Measurements from ENCODE around the gene TSPEAR.
"Not testable (repeated sequence)": the region's sequence is repeated elsewhere in the genome, so short reads cannot be mapped to it uniquely, and the experiment has no call there.

TSPEAR gene

DNA sequence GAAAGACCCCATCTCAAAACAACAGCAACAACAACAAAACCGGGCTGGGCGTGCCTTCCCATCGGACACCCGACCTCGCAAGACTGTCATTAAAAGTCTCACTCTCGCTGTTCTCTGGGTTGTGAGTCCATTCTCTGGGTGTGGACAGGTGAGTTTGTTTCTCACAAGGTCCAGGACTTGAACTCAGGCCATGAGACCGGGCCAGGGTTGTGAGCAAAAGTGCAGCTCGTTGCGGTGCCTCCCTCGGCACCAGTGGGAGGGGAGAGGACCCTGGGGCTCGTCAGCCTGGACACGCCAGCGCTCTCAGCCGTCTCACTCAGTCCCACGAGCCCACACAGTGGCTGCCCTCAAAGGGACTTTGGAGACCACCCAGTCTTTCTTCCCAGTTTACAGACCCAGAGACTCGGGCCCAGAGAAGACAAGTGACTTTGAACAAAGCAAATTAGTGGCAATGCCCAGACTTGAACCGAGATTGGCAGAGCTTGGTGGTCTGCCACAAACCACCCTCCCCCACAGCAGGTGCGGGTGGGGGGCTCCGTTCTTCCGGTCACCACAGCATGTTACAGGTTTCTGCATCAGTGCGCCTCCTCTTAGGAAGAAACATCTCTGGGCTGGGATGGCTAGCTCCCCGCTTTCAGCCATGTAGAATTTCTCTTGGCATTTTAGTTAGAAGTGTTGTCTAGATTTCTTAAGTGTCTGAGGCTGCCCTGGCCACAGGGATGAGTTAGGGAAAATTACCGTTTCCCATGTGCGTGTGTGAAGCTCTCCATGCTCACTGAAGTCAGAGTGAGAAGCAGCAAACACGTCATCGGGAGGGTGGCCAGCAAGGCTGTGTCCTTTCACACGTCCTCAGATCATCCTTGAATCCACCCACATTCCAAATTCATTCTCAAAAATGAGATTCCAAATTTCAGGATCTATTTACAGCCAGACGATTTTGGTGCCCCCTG is 227.8 kb downstream of the TSPEAR start:
- H3K4me1 ChIP-seq (ENCODE audit: control insufficient read depth, insufficient read depth, low read length) = no peaks in the 10 kb centered on the region
- H3K27ac ChIP-seq (ENCODE audit: insufficient read depth, low read depth, low read length, poor library complexity, severe bottlenecking) = no peak overlapping the region
- no peaks in the 10 kb centered on the region for H3K36me3 ChIP-seq (ENCODE audit: control insufficient read depth, insufficient read depth, low read length)
- H3K4me3 ChIP-seq (ENCODE audit: insufficient read depth, low read depth, low read length) = no peak overlapping the region
- no peaks in the 10 kb centered on the region for H3K27me3 ChIP-seq (ENCODE audit: control insufficient read depth, insufficient read depth, low read length, poor library complexity, severe bottlenecking)
- 92 to 93% methylated on average over 28 of the region's 28 CpGs for WGBS, 2 experiments
- H3K9me3 ChIP-seq (ENCODE audit: control insufficient read depth, low read length) = no peaks in the 10 kb centered on the region

GRCh38 chr21:44482581-44483287 is 228.6 kb downstream of the TSPEAR start:
- Histone ChIP-seq H3K27me3 (ENCODE audit: control insufficient read depth, insufficient read depth, low read length, poor library complexity, severe bottlenecking) (no peaks in the 10 kb centered on the region), H3K4me3 (ENCODE audit: insufficient read depth, low read depth, low read length) (no peak overlapping the region), H3K36me3 (ENCODE audit: control insufficient read depth, insufficient read depth, low read length) (no peaks in the 10 kb centered on the region), H3K27ac (ENCODE audit: insufficient read depth, low read depth, low read length, poor library complexity, severe bottlenecking) (no peak overlapping the region), H3K9me3 (ENCODE audit: control insufficient read depth, low read length) (no peaks in the 10 kb centered on the region), H3K4me1 (ENCODE audit: control insufficient read depth, insufficient read depth, low read length) (no peaks in the 10 kb centered on the region)
- 86 to 87% methylated on average over 14 of the region's 14 CpGs for WGBS, 2 experiments

GRCh38 chr21:44480200-44481053 is 230.9 kb downstream of the TSPEAR start:
- H3K9me3 ChIP-seq (ENCODE audit: control insufficient read depth, low read length) = no peaks in the 10 kb centered on the region
- WGBS, 2 experiments = 91 to 93% methylated on average over 16 of the region's 16 CpGs
- H3K4me3 ChIP-seq (ENCODE audit: insufficient read depth, low read depth, low read length) = no peak overlapping the region
- no peak overlapping the region for H3K27ac ChIP-seq (ENCODE audit: insufficient read depth, low read depth, low read length, poor library complexity, severe bottlenecking)
- no peaks in the 10 kb centered on the region for H3K27me3 ChIP-seq (ENCODE audit: control insufficient read depth, insufficient read depth, low read length, poor library complexity, severe bottlenecking)
- H3K36me3 ChIP-seq (ENCODE audit: control insufficient read depth, insufficient read depth, low read length) = no peaks in the 10 kb centered on the region
- H3K4me1 ChIP-seq (ENCODE audit: control insufficient read depth, insufficient read depth, low read length) = no peaks in the 10 kb centered on the region

DNA sequence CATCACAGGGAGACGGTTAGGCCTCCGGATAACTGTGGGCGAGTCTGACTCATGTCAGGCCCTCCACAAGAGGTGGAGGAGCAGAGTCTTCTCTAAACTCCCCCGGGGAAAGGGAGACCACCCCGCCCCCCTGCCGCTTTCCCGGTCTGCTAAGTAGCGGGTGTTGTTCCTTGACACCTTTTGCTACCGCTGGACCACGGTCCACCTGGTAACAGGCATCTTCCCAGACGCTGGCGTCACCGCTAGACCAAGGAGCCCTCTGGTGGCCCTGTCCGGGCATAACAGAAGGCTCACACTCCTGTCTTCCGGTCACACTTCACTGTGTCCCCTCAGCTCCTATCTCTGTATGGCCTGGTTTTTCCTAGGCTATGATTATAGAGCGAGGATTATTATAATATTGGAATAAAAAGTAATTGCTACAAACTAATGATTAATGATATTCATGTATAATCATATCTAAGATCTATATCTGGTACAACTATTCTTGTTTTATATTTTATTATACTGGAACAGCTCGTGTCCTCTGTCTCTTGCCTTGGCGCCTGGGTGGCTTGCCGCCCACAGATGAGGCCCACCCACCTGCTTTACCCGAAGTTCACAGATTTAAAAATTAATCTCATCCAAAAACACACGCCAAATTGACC is 231.7 kb downstream of the TSPEAR start:
- not testable (repeated sequence) for H3K9me3 ChIP-seq (ENCODE audit: control insufficient read depth, low read length); H3K27ac ChIP-seq (ENCODE audit: insufficient read depth, low read depth, low read length, poor library complexity, severe bottlenecking); H3K4me1 ChIP-seq (ENCODE audit: control insufficient read depth, insufficient read depth, low read length); H3K27me3 ChIP-seq (ENCODE audit: control insufficient read depth, insufficient read depth, low read length, poor library complexity, severe bottlenecking); H3K4me3 ChIP-seq (ENCODE audit: insufficient read depth, low read depth, low read length); H3K36me3 ChIP-seq (ENCODE audit: control insufficient read depth, insufficient read depth, low read length)
- 49 to 51% methylated on average over 20 of the region's 21 CpGs for WGBS, 2 experiments

GRCh38 chr21:44478801-44479167 is 232.6 kb downstream of the TSPEAR start:
- Histone ChIP-seq H3K27me3 (ENCODE audit: control insufficient read depth, insufficient read depth, low read length, poor library complexity, severe bottlenecking) (no peaks in the 10 kb centered on the region), H3K36me3 (ENCODE audit: control insufficient read depth, insufficient read depth, low read length) (no peaks in the 10 kb centered on the region), H3K27ac (ENCODE audit: insufficient read depth, low read depth, low read length, poor library complexity, severe bottlenecking) (no peak overlapping the region), H3K9me3 (ENCODE audit: control insufficient read depth, low read length) (no peaks in the 10 kb centered on the region), H3K4me3 (ENCODE audit: insufficient read depth, low read depth, low read length) (no peak overlapping the region), H3K4me1 (ENCODE audit: control insufficient read depth, insufficient read depth, low read length) (no peaks in the 10 kb centered on the region)
- WGBS, 2 experiments = 95 to 96% methylated on average over 5 of the region's 5 CpGs

DNA sequence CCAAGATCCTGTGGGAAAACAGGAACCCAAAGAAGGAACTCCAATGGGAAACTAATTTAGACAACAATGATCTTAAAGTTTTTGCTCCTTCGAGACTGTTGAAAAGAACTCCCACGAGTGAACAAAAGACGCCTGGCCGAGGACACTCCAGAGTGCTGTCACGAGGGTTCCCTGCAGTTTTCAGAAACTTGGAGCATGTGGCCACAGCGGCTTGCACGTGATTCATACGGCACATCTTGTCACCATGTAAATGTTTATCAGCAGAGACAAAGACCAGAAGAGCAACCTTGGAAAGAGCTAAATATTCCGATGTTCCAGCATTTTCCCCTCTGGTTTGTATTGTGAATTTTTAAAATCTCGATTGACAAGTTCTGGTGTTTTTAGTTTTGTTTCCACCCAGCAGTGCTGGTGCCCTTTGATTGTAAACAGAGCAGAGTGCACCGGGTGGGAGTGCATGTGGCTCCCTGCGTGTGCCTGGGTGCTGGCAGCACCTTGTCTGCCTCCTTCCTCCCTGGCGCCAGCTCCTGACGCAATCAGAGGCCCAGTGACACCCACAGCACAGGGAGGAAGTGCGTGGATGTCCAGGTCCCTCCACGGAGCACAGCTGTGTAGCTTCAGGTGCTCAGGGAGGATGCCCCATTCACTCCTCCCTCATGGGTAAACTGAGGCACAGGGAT is 233.1 kb downstream of the TSPEAR start:
- Histone ChIP-seq H3K4me3 (ENCODE audit: insufficient read depth, low read depth, low read length) (no peak overlapping the region), H3K9me3 (ENCODE audit: control insufficient read depth, low read length) (no peaks in the 10 kb centered on the region), H3K27me3 (ENCODE audit: control insufficient read depth, insufficient read depth, low read length, poor library complexity, severe bottlenecking) (no peaks in the 10 kb centered on the region), H3K4me1 (ENCODE audit: control insufficient read depth, insufficient read depth, low read length) (no peaks in the 10 kb centered on the region), H3K36me3 (ENCODE audit: control insufficient read depth, insufficient read depth, low read length) (no peaks in the 10 kb centered on the region), H3K27ac (ENCODE audit: insufficient read depth, low read depth, low read length, poor library complexity, severe bottlenecking) (no peak overlapping the region)
- 92% methylated on average over 16 of the region's 16 CpGs for WGBS, 2 experiments

DNA sequence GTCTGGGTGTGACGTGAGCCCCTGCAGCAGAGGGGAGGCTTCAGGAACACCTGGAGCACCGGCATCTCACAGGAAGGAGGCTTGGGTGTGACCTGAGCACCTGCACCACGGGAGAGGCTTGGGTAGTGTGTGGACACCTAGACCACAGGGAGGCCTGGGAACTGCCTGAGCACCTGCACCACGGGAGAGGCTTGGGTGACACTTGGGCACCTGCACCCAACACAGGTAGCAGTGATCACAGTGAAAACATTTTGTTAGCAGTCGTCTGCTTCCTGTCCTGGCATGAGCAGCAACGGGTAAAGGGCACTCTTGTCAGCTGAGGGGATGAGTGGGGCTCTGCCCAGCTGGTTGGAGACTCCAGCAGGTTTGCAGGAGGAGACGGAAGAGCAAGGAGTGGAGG is 233.7 kb downstream of the TSPEAR start:
- WGBS, 2 experiments = 87 to 90% methylated on average over 7 of the region's 7 CpGs
- Histone ChIP-seq H3K27me3 (ENCODE audit: control insufficient read depth, insufficient read depth, low read length, poor library complexity, severe bottlenecking) (no peaks in the 10 kb centered on the region), H3K9me3 (ENCODE audit: control insufficient read depth, low read length) (no peaks in the 10 kb centered on the region), H3K27ac (ENCODE audit: insufficient read depth, low read depth, low read length, poor library complexity, severe bottlenecking) (no peak overlapping the region), H3K36me3 (ENCODE audit: control insufficient read depth, insufficient read depth, low read length) (no peaks in the 10 kb centered on the region), H3K4me3 (ENCODE audit: insufficient read depth, low read depth, low read length) (no peak overlapping the region), H3K4me1 (ENCODE audit: control insufficient read depth, insufficient read depth, low read length) (no peaks in the 10 kb centered on the region)

DNA sequence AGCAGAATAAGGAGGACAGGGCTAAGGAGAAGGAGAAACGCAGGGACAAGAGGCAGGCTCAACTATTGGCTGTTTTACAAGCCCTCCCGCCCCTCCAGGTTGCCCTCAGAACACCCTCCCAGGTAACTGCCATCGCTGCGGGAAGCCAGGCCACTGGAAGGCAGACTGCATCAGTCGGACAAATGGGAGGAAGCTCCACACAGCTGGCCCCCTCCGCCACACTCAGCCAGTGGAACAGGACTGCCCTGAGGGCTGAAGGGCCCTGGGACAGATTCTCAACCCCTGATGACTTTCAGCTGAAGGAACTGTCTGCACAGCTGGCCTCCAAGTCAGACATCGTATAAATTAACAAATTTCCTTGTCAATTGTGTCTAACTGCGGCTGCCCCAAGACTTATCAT is 234.2 kb downstream of the TSPEAR start:
- WGBS, 2 experiments = 85 to 87% methylated on average over 7 to 8 of the region's 8 CpGs
- Histone ChIP-seq H3K9me3 (ENCODE audit: control insufficient read depth, low read length) (no peaks in the 10 kb centered on the region), H3K36me3 (ENCODE audit: control insufficient read depth, insufficient read depth, low read length) (no peaks in the 10 kb centered on the region), H3K4me1 (ENCODE audit: control insufficient read depth, insufficient read depth, low read length) (no peaks in the 10 kb centered on the region), H3K4me3 (ENCODE audit: insufficient read depth, low read depth, low read length) (no peak overlapping the region), H3K27me3 (ENCODE audit: control insufficient read depth, insufficient read depth, low read length, poor library complexity, severe bottlenecking) (no peaks in the 10 kb centered on the region), H3K27ac (ENCODE audit: insufficient read depth, low read depth, low read length, poor library complexity, severe bottlenecking) (no peak overlapping the region)

- Histone ChIP-seq H3K9me3 (ENCODE audit: control insufficient read depth, low read length) (no peaks in the 10 kb centered on the region), H3K27ac (ENCODE audit: insufficient read depth, low read depth, low read length, poor library complexity, severe bottlenecking) (no peak overlapping the region), H3K27me3 (ENCODE audit: control insufficient read depth, insufficient read depth, low read length, poor library complexity, severe bottlenecking) (no peaks in the 10 kb centered on the region), H3K36me3 (ENCODE audit: control insufficient read depth, insufficient read depth, low read length) (no peaks in the 10 kb centered on the region), H3K4me1 (ENCODE audit: control insufficient read depth, insufficient read depth, low read length) (no peaks in the 10 kb centered on the region), H3K4me3 (ENCODE audit: insufficient read depth, low read depth, low read length) (no peak overlapping the region)
- whole genome bisulfite sequencing, 2 experiments = 94% methylated on average over 17 of the region's 17 CpGs
Measured at GRCh38 chr21:44475266-44475845, 236.0 kb downstream of the TSPEAR start.

Measured in ectodermal cell (in vitro differentiated cells).